ENCODE measurements around the gene OR13J1. TPM values are rescaled to one million over a fixed set of nuclear protein-coding genes. Genes with fewer than 3 reads are reported as not detected.
A peak's percentile ranks its signal among the peaks of the same experiment; 100 is the strongest.
"Not testable (repeated sequence)": the region's sequence is repeated elsewhere in the genome, so short reads cannot be mapped to it uniquely, and the experiment has no call there.

The OR13J1 gene
- not detected for total RNA-seq
- long read RNA-seq: 0 reads

- no peak for ATAC-seq
- intact Hi-C loops (cut with DNase I): no loop called here
- no peak for DNase-seq
These were observed at the start of gene OR13J1 for GRCh38 chr9:35870351-35870923. OR13J1 (minus strand) TSS chr9:35870401; CDS start chr9:35870401, 0 bp downstream.

- intact Hi-C loops (cut with DNase I): no loop called here
- ATAC-seq (no peak), DNase-seq (no peak)
These were observed 49.2 kb upstream of the OR13J1 start for GRCh38 chr9:35919212-35920008.

- ATAC-seq (no peak), DNase-seq (no peak)
- intact Hi-C loops (cut with DNase I): no loop called here
These were observed 48.6 kb upstream of the OR13J1 start for GRCh38 chr9:35918780-35919179.

GRCh38 chr9:35917261-35917660 is 47.1 kb upstream of the OR13J1 start:
- ATAC-seq (no peak), DNase-seq (no peak)
- intact Hi-C loops (cut with DNase I): no loop called here

GRCh38 chr9:35915681-35916294 is 45.6 kb upstream of the OR13J1 start:
- ATAC-seq (no peak), DNase-seq (peak; percentile 53)
- intact Hi-C loops (cut with DNase I): no loop called here

GRCh38 chr9:35914301-35914807 is 44.2 kb upstream of the OR13J1 start:
- intact Hi-C loops (cut with DNase I): no loop called here
- ATAC-seq (peak; percentile 86 to 92), DNase-seq (peak; percentile 85)

- DNase-seq; ATAC-seq; intact Hi-C loops (cut with DNase I): not testable (repeated sequence)
These were observed 43.2 kb upstream of the OR13J1 start for GRCh38 chr9:35913429-35913828.

GRCh38 chr9:35912791-35913400 is 42.7 kb upstream of the OR13J1 start:
- intact Hi-C loops (cut with DNase I): no loop called here
- ATAC-seq: no peak
- no peak for DNase-seq

GRCh38 chr9:35911690-35912089 is 41.5 kb upstream of the OR13J1 start:
- DNase-seq (peak; percentile 42), ATAC-seq (no peak)
- intact Hi-C loops (cut with DNase I): no loop called here

- no peak for DNase-seq
- intact Hi-C loops (cut with DNase I): no loop called here
- no peak for ATAC-seq
These were observed 40.6 kb upstream of the OR13J1 start for GRCh38 chr9:35910613-35911359.

- ATAC-seq: no peak
- intact Hi-C loops (cut with DNase I): no loop called here
- peak; percentile 60 for DNase-seq
These were observed 39.7 kb upstream of the OR13J1 start for GRCh38 chr9:35909687-35910612.

- intact Hi-C loops (cut with DNase I): no loop called here
- DNase-seq (peak; percentile 41), ATAC-seq (no peak)
These were observed 39.1 kb upstream of the OR13J1 start, which contains the start of gene SPAAR for GRCh38 chr9:35909274-35909673. SPAAR (plus strand) TSS chr9:35909490; CDS start chr9:35910464, 974 bp downstream.

- intact Hi-C loops (cut with DNase I): no loop called here
- DNase-seq (peak; percentile 64), ATAC-seq (peak in 1 of 2 donors; percentile 5)
These were observed 38.4 kb upstream of the OR13J1 start for GRCh38 chr9:35908504-35909125.

GRCh38 chr9:35907711-35908503 is 37.7 kb upstream of the OR13J1 start:
- intact Hi-C loops (cut with DNase I): no loop called here
- ATAC-seq (peak; percentile 53 to 66), DNase-seq (peak; percentile 85)

- DNase-seq (peak; percentile 78), ATAC-seq (peak; percentile 60 to 66)
- intact Hi-C loops (cut with DNase I): no loop called here
These were observed 36.9 kb upstream of the OR13J1 start for GRCh38 chr9:35906923-35907699.
